Thoracic aorta (tissue), 2 donors: ENCODE measurements around the gene ARHGAP24. TPM values are rescaled to one million over a fixed set of nuclear protein-coding genes. Genes with fewer than 3 reads are reported as not detected.
"Not testable (repeated sequence)": the region's sequence is repeated elsewhere in the genome, so short reads cannot be mapped to it uniquely, and the experiment has no call there.

Source experiments
- ATAC-seq: fragments of 150-250 bp; one replicate; pipeline ENCODE4 v1.8.0; 2017; ENCODE audit warnings: low read depth; ENCODE audit not compliant: insufficient number of reproducible peaks, low FRiP score
- DNase-seq: peaks from one replicate; pipeline ENCODE4 v3.0.0-alpha.2; 2020; ENCODE audit warnings: low spot score
- H3K27ac ChIP-seq, 2 donors: fragments of 200-600 bp; sonication (generic); 1 replicate in 1 of 2; 2 replicates in 1 of 2; pipeline ENCODE4 v1.5.1; 2016; ENCODE audit warnings: mild to moderate bottlenecking in 2 of 2, moderate library complexity in 2 of 2
- H3K27me3 ChIP-seq: fragments of 200-600 bp; sonication (generic); replicated peaks from 2 replicates; pipeline ENCODE4 v1.6.0; 2016; ENCODE audit warnings: mild to moderate bottlenecking; ENCODE audit not compliant: insufficient read depth
- H3K36me3 ChIP-seq: fragments of 200-600 bp; sonication (generic); one replicate; pipeline ENCODE4 v1.5.1; 2016
- H3K4me1 ChIP-seq, 2 donors: fragments of 200-600 bp; sonication (generic); 1 replicate in 1 of 2; 2 replicates in 1 of 2; pipeline versions ENCODE4 v1.5.1 to v1.6.0; 2016; ENCODE audit warnings: low read depth in 2 of 2, mild to moderate bottlenecking in 1 of 2; ENCODE audit not compliant: control insufficient read depth in 1 of 2
- H3K4me3 ChIP-seq: fragments of 200-600 bp; sonication (generic); 2 replicates; pipeline ENCODE4 v1.5.1; 2016; ENCODE audit warnings: mild to moderate bottlenecking
- H3K9me3 ChIP-seq: fragments of 200-600 bp; sonication (generic); 2 replicates; pipeline ENCODE4 v1.5.1; 2016
- total RNA-seq, 2 donors: library from RNA; depleted of rRNA; stranded (reverse); fragments of >200 nt; gene quantifications; one replicate each; pipeline versions ENCODE4 v1.1.0 to v1.2.3, GENCODE V29; 2016
- TF ChIP-seq, protein P1 (sequence below): fragments of 200-600 bp; sonication (generic); IDR thresholded peaks from one replicate; pipeline ENCODE4 v1.5.1; 2019; ENCODE audit warnings: antibody characterized with exemption

The ARHGAP24 gene
- total RNA-seq, 2 donors from 2014 or later, result 30.1 to 43.6 TPM

GRCh38 chr4:85834934-85835333, 360.0 kb downstream of the ARHGAP24 start:
- Histone ChIP-seq H3K27ac (no peak overlapping the region), H3K4me3 (no peak overlapping the region), H3K4me1 (peaks cover 9 to 25% of the 10 kb centered on the region in 2 donors), H3K36me3 (no peaks in the 10 kb centered on the region), H3K9me3 (no peaks in the 10 kb centered on the region), H3K27me3 (no peaks in the 10 kb centered on the region)
- no peak for ATAC-seq
- TF ChIP-seq, protein P1, sequence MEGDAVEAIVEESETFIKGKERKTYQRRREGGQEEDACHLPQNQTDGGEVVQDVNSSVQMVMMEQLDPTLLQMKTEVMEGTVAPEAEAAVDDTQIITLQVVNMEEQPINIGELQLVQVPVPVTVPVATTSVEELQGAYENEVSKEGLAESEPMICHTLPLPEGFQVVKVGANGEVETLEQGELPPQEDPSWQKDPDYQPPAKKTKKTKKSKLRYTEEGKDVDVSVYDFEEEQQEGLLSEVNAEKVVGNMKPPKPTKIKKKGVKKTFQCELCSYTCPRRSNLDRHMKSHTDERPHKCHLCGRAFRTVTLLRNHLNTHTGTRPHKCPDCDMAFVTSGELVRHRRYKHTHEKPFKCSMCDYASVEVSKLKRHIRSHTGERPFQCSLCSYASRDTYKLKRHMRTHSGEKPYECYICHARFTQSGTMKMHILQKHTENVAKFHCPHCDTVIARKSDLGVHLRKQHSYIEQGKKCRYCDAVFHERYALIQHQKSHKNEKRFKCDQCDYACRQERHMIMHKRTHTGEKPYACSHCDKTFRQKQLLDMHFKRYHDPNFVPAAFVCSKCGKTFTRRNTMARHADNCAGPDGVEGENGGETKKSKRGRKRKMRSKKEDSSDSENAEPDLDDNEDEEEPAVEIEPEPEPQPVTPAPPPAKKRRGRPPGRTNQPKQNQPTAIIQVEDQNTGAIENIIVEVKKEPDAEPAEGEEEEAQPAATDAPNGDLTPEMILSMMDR, result no peak
- no peak for DNase-seq

- TF ChIP-seq, protein P1, result no peak
- Histone ChIP-seq H3K4me1 (peaks cover 25 to 40% of the 10 kb centered on the region in 2 donors), H3K9me3 (no peaks in the 10 kb centered on the region), H3K27ac (peak overlapping the region in 1 of 2 donors; percentile 12), H3K36me3 (no peaks in the 10 kb centered on the region), H3K4me3 (no peak overlapping the region), H3K27me3 (no peaks in the 10 kb centered on the region)
- ATAC-seq (no peak), DNase-seq (no peak)
Observed at GRCh38 chr4:85836588-85837438, 361.9 kb downstream of the ARHGAP24 start.

GRCh38 chr4:85837439-85837733, 362.4 kb downstream of the ARHGAP24 start:
- ATAC-seq (no peak), DNase-seq (no peak)
- Histone ChIP-seq H3K4me3 (no peak overlapping the region), H3K36me3 (no peaks in the 10 kb centered on the region), H3K9me3 (no peaks in the 10 kb centered on the region), H3K27me3 (no peaks in the 10 kb centered on the region), H3K27ac (peak overlapping the region in 1 of 2 donors; percentile 12), H3K4me1 (peaks cover 26 to 46% of the 10 kb centered on the region in 2 donors)
- TF ChIP-seq, protein P1, result no peak

- not testable (repeated sequence) for H3K4me3 ChIP-seq, DNase-seq, H3K27me3 ChIP-seq, H3K36me3 ChIP-seq, H3K9me3 ChIP-seq
- H3K27ac ChIP-seq, result peak overlapping the region; percentile 74 to 79
- H3K4me1 ChIP-seq, result peaks cover 26 to 44% of the 10 kb centered on the region in 2 donors
- ATAC-seq, result peak; percentile 58
Observed at GRCh38 chr4:85839981-85840451, 365.1 kb downstream of the ARHGAP24 start.

- Histone ChIP-seq H3K4me3 (no peak overlapping the region), H3K27ac (peak overlapping the region; percentile 68 to 79), H3K4me1 (peaks cover 23 to 42% of the 10 kb centered on the region in 2 donors), H3K27me3 (no peaks in the 10 kb centered on the region), H3K9me3 (no peaks in the 10 kb centered on the region), H3K36me3 (no peaks in the 10 kb centered on the region)
- ATAC-seq (peak; percentile 72), DNase-seq (peak; percentile 25)
- TF ChIP-seq, protein P1, result no peak
Observed at GRCh38 chr4:85842540-85842939, 367.6 kb downstream of the ARHGAP24 start.

DNA sequence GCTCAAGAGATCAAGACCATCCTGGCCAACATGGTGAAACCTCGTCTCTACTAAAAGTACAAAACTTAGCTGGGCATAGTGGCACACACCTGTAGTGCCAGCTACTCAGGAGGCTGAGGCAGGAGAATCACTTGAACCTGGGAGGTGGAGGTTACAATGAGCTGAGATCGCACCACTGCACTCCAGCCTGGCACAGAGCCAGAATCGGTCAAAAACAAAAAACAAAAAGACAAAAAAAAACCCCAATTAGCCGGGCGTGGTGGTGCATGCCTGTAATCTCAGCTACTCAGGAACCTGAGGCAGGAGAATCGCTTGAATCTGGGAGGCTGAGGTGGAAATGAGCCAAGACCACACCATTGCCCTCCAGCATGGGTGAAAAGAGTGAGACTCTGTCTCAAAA, 378.8 kb downstream of the ARHGAP24 start:
- not testable (repeated sequence) for H3K4me3 ChIP-seq, H3K36me3 ChIP-seq, H3K9me3 ChIP-seq, H3K27ac ChIP-seq, H3K27me3 ChIP-seq, H3K4me1 ChIP-seq, DNase-seq, ATAC-seq
